HG03066 (cell line): Measurements from ENCODE around the gene SLC26A3.

Experiments
- ATAC-seq: cut with Tn5 transposase; IDR thresholded peaks from one replicate; pipeline ENCODE4 v1.9.1; 2021; ENCODE audit warnings: low read depth; ENCODE audit not compliant: unreplicated experiment

The SLC26A3 gene

GRCh38 chr7:107818622-107819021 is 15.6 kb upstream of the SLC26A3 start:
- no peak for ATAC-seq

DNA sequence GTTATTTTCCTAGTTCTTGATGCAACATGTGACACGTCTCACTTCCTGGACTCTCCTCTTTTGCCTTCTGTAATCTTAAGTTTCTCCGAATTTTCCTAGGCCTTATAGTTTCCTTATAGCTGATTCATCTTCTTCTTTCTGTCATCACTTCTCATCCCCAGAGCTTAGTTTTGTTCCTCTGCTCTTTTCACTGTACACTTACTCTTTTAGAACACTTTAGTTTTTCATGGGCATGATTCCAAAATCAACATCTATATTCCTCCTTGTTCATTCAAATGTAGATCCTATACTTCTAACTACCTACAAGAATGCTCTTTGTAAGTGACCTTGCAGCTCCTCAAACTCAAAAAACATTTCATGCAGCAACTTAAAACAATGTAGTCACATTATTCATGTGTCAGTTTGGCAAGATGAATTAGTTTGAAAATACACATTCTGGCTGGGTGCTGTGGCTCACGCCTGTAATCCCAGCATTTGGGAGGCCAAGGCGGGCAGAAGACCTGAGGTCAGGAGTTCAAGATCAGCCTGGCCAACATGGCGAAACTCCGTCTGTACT is 13.1 kb upstream of the SLC26A3 start:
- no peak for ATAC-seq

DNA sequence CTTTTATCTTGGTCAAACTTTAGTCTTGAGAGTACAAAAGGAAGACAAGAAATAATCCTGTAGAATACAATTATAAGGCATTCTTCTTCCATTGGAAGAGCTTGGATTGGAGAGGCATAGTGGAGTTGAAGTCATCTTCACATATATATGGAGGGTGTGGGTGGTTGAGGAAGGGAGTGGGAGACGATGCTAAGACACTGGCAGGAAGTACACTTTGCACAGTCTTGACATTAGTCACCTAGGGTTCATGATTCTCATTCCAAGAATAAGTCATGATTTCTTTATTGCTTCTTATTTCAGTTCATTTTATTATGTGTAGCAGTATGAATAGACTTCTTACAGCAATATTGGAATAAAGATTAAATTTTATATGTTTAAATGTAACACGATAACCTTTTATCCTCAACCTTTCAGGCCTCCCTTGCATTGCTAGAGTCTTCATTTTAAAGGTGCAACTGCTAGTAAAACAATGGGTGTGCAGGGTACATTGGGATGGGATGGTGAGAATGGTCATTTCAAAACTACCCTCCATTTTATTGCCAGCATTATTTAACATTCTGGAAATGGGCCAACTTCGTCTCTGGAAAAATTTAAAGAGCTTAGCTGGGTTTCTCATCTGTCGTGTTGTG is 12.3 kb upstream of the SLC26A3 start:
- no peak for ATAC-seq

- no peak for ATAC-seq
Observed at GRCh38 chr7:107813524-107813923, 10.5 kb upstream of the SLC26A3 start.

DNA sequence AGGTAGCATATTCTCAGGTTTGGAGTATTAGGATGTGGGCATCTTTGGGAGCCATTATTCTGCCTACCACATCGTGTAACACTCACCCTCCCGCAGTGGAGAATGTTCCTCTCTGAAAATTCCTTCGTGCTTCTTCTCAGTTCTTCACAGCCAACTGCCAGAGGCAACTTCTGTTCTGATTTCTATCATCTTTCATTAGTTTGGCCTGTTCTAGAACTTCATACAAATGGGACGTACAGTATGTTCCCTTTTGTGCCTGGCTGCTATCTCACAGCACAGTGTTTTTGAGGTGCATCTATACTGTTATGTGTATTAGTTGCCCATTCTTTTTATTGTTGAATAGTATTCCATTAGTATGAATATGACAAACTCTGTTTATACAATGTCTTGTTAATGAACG is 8.9 kb upstream of the SLC26A3 start:
- ATAC-seq = no peak

GRCh38 chr7:107810626-107811025 is 7.6 kb upstream of the SLC26A3 start:
- no peak for ATAC-seq

GRCh38 chr7:107809179-107809578 is 6.2 kb upstream of the SLC26A3 start:
- ATAC-seq = no peak

DNA sequence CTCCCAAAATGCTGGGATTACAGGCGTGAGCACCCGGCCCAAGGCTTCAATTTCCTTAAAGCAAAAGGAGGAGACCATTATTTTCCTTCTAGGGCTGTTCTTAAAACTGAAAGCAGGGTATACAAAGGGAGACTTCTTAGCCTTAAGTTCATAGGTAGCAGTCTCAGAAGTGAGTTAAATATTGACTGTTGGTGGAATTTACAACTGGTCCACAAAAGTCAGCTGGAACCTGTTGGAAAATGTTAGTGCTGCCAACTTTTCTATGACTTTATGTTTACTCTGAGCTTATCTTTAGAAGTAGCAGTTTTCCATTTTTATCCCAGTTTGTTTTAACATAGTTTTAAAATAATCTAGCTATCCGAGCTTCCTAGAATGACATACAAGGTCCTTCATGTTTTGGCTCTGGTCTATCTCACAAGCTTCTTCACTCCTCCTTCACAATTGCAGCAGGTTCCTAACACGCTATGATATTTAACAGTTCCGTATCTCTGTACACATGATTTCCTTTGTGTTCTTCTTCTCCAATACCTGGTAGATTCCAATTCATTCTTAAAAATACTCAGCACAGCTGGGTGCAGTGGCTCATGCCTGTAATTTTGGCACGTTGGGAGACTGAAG is 3.3 kb downstream of the SLC26A3 start:
- no peak for ATAC-seq

- ATAC-seq = no peak
Observed at GRCh38 chr7:107792364-107792763, 10.7 kb downstream of the SLC26A3 start.

DNA sequence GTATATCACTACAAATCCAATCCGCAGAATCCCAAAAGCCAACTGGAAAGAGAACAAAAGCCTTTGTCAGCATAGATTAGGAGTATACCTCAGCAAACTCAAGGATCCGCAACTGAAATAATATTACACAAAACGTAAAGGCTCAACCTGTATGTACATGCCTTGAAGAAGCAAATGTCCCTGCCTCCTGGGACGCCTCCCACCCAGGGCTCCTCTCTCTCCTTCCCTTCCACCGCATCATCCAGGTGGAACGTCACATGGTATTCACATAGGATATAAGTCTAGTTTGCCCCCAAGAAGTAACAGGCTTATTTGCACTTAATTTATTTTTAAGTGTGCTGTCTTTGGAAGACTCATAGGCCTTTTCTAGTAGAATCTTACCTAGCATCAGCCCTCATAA is 13.4 kb downstream of the SLC26A3 start:
- no peak for ATAC-seq

- no peak for ATAC-seq
Observed at GRCh38 chr7:107788662-107789061, 14.4 kb downstream of the SLC26A3 start.

GRCh38 chr7:107788216-107788615 is 14.8 kb downstream of the SLC26A3 start:
- no peak for ATAC-seq

GRCh38 chr7:107785926-107786325 is 17.1 kb downstream of the SLC26A3 start:
- no peak for ATAC-seq

DNA sequence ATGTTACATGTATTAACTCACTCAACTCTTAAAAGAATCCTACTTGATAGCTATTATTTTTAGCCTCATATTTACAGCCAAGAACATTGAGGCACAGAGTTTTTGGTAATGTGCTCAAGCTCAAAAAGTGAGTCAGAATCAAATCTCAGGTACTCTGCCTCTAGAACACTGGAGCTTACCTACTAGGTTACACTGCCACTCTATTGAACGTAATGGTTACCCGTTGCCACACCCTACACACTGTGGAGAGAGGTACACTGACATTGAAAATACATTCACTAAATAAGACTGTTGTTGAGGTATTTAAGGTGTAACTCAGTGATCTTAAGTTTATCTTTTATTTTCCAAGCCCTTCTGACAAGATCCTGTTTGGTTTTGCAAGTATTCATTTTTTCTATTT is 17.9 kb downstream of the SLC26A3 start:
- no peak for ATAC-seq

DNA sequence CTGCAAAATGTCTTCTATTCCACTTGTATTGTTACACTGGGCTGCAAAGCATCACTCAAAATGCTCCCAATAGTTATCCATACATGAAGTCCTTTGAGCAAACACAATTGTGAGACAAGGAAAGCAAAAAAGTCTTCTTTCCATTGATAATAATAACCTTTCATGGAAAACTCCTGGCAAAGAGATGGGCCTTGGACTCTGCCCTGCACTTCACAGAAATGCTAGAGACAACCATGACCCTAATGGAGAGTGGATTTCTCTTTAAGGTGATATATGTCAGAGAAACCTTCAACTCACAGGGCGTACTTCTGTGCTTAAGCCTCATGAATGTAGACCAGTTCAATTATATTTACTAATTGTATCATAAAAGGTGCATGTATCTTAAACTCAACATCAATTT is 19.4 kb downstream of the SLC26A3 start:
- no peak for ATAC-seq

DNA sequence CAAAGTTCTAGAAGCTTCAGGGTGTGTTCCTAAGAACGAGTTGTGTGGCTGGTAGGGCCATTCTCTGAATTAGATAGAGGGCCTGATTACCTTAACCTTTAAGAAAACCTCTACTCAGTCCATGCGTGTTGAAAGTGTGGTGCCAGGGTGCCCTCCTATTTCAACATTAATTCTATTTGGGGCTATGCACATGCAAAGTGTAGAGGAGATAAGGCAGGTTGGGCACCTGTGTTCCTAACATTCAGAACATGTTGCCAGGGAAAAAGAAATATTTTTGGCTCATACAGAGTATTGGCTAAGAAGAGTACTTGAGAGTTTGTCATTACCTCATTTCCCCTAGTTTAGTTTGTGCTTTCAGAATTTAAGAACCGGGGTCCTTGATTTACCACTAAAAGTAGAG is 20.6 kb downstream of the SLC26A3 start:
- no peak for ATAC-seq

- no peak for ATAC-seq
Observed at GRCh38 chr7:107779647-107780099, 23.4 kb downstream of the SLC26A3 start.

- ATAC-seq = no peak
Observed at GRCh38 chr7:107778283-107778682, 24.7 kb downstream of the SLC26A3 start.

DNA sequence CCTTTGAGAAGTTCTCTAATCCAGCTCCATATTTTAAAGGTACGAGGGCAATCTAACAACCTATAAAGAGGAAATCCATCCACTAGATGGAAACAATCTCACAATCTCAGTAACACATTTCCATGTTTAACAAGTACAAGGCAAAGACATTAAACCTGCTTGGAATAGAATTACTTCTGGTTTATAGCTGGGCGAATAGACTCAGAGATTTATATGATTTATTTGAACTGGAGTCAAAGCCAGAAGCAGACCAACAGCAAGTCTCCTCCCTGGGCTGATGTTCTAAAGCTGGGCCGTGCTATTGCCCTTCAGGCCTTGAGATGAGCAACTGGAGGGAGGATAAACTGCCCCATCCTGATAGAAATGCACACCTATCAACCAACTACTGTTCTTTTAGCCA is 25.3 kb downstream of the SLC26A3 start:
- no peak for ATAC-seq

DNA sequence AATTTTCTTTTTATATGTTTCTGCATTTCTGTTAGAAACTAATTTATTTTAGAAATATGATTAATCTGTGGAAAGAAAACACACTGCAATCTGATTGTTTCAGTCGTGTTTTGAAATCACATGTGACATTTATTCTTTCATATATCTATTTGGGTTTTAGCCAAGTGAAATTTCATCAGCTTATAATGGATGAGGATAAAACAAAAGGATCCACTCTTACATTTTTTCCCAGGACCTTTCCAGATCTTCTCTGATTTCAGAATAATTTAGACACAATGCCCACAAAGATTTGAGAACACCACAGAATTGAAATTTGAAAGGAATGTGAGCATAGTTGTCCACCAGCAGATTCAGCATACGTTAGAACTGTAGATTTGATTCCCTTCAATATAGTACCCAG is 30.0 kb downstream of the SLC26A3 start:
- no peak for ATAC-seq

DNA sequence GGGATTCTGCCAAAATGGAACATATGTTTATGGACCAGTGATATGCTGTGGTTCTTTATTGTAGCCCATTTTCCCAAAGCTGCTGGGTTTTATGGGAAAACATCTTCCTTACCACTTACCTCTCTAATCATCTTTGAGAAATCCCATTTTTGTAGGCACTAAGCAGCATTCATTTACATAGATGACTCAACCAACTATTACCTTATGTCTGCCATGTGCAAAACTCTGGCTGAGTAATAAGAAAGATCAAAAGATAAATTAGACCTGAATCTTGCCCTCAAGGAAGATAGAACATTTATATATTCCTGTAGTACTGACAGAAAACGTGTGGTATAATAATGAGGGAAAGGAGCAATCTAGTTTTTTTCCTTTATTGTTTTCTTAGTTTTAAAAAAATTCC is 34.8 kb downstream of the SLC26A3 start:
- ATAC-seq = no peak

GRCh38 chr7:107767391-107767790 is 35.6 kb downstream of the SLC26A3 start:
- no peak for ATAC-seq
